NCI-H526 treated with DMSO at 0.1 percent for 48 hours (cell line): Measurements from ENCODE around the gene ERH.
"Not testable (repeated sequence)": the region's sequence is repeated elsewhere in the genome, so short reads cannot be mapped to it uniquely, and the experiment has no call there.

Source experiments
- DNase-seq: peaks from one replicate; lab custom pipeline; 2025; lab: John Stamatoyannopoulos, UW

Gene ERH

GRCh38 chr14:69395929-69396328, 2.2 kb downstream of the ERH start:
- no peak for DNase-seq

GRCh38 chr14:69392481-69392880, 5.6 kb downstream of the ERH start:
- no peak for DNase-seq

- DNase-seq, result not testable (repeated sequence)
Measured at GRCh38 chr14:69391400-69391799, 6.7 kb downstream of the ERH start.

GRCh38 chr14:69387311-69387710, 10.8 kb downstream of the ERH start:
- no peak for DNase-seq

GRCh38 chr14:69378274-69378673, 19.8 kb downstream of the ERH start:
- DNase-seq, result no peak

- DNase-seq, result no peak
Measured at GRCh38 chr14:69376439-69376838, 21.7 kb downstream of the ERH start.

- no peak for DNase-seq
Measured at GRCh38 chr14:69375722-69376121, 22.4 kb downstream of the ERH start.

GRCh38 chr14:69375182-69375581, 22.9 kb downstream of the ERH start:
- DNase-seq, result no peak

GRCh38 chr14:69374235-69374634, 23.9 kb downstream of the ERH start:
- no peak for DNase-seq

- DNase-seq, result no peak
Measured at GRCh38 chr14:69373104-69373503, 25.0 kb downstream of the ERH start.

GRCh38 chr14:69372146-69372545, 26.0 kb downstream of the ERH start:
- no peak for DNase-seq

- DNase-seq, result no peak
Measured at GRCh38 chr14:69370061-69370460, 28.0 kb downstream of the ERH start.

- no peak for DNase-seq
Measured at GRCh38 chr14:69368381-69368780, 29.7 kb downstream of the ERH start.

- DNase-seq, result no peak
Measured at GRCh38 chr14:69366761-69367160, 31.3 kb downstream of the ERH start.

- DNase-seq, result no peak
Measured at GRCh38 chr14:69366069-69366468, 32.0 kb downstream of the ERH start.

GRCh38 chr14:69364378-69364777, 33.7 kb downstream of the ERH start:
- DNase-seq, result no peak

- DNase-seq, result no peak
Measured at GRCh38 chr14:69363964-69364363, 34.1 kb downstream of the ERH start.

GRCh38 chr14:69363055-69363454, 35.0 kb downstream of the ERH start:
- no peak for DNase-seq

- DNase-seq, result no peak
Measured at GRCh38 chr14:69360438-69361108, 37.5 kb downstream of the ERH start.

- no peak for DNase-seq
Measured at GRCh38 chr14:69358966-69359365, 39.1 kb downstream of the ERH start.

GRCh38 chr14:69358233-69358963, 39.7 kb downstream of the ERH start:
- DNase-seq, result no peak

GRCh38 chr14:69357544-69358200, 40.4 kb downstream of the ERH start:
- DNase-seq, result no peak

GRCh38 chr14:69356903-69357543, 41.1 kb downstream of the ERH start:
- no peak for DNase-seq
